AG04450 (cell line): ENCODE data around the gene MYO1E. TPM values are rescaled to one million over a fixed set of nuclear protein-coding genes. Genes with fewer than 3 reads are reported as not detected.

ENCODE experiments used
- CTCF ChIA-PET: fragments of 300-600, 350-600 bp; formaldehyde crosslinking; extraction: SDS; loops from one replicate; lab custom pipeline; 2022; ENCODE audit warnings: antibody characterized with exemption, inconsistent platforms; lab: Charles Lee
- POLR2A ChIA-PET: fragments of 350-600 bp; formaldehyde crosslinking; extraction: SDS; loops from one replicate; lab custom pipeline; 2021; ENCODE audit warnings: antibody characterized with exemption, inconsistent platforms; lab: Yijun Ruan, JAX
- DNase-seq: peaks from one replicate; pipeline ENCODE4 v3.0.0-alpha.2; 2011; ENCODE audit warnings: low read depth, low spot score
- H3K27ac ChIP-seq: one replicate; pipeline ENCODE4 v1.5.1; 2012; ENCODE audit warnings: low read depth, low read length, control low read depth
- H3K27me3 ChIP-seq: one replicate; pipeline ENCODE4 v1.6.0; 2012; ENCODE audit warnings: low read length; ENCODE audit not compliant: control insufficient read depth, insufficient read depth
- H3K4me3 ChIP-seq: 2 replicates; pipeline ENCODE4 v1.5.1; 2011; ENCODE audit warnings: mild to moderate bottlenecking, low read depth, low read length, control low read depth
- H3K9me3 ChIP-seq: 2 replicates; pipeline ENCODE4 v1.5.1; 2012; ENCODE audit warnings: low read length; ENCODE audit not compliant: control insufficient read depth, insufficient read depth
- polyA plus RNA-seq: library from polyadenylated mRNA; depleted of rRNA; stranded (reverse); fragments of >200 nt; gene quantifications from 2 replicates; pipeline ENCODE4 v1.2.3, GENCODE V29; 2011; rRNA removed
- small RNA-seq: library from RNA; depleted of rRNA; stranded (forward); fragments of <200 nt; gene quantifications from one replicate; pipeline ENCODE3, GENCODE V24; 2012; ENCODE audit warnings: low read depth; ENCODE audit not compliant: insufficient read length
- TF ChIP-seq, protein P1 (sequence below): IDR thresholded peaks from 2 replicates; pipeline ENCODE4 v1.5.1; 2011; ENCODE audit warnings: low read depth, low read length, control low read depth, inconsistent platforms

The MYO1E gene
- polyA plus RNA-seq, 1 experiment, result 49.1 TPM

DNA sequence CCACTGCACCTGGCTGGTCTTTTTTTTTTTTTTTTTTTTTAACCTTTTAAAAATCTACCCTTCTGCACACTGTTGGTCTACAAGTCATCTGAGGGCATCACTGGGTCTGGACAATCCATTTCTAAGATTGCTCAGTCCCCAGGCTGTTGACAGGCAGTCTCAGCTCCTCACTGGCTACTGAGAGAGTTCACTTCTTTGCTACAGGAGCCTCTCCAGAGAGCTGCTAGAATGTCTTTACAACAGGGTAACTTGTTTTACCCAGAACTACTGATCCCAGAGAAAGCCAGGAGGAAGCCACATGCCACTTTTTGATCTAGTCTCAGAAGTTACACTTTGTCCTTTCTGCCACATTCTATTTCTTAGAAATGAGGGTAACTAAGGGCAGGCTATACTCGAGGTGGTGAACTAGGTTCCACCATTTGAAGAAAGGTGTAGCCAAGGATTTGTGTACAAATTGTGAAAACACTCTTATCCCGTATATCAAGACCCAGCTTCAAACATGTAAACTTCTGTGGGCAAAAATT, 273.4 kb downstream of the MYO1E start:
- TF ChIP-seq, protein P1, sequence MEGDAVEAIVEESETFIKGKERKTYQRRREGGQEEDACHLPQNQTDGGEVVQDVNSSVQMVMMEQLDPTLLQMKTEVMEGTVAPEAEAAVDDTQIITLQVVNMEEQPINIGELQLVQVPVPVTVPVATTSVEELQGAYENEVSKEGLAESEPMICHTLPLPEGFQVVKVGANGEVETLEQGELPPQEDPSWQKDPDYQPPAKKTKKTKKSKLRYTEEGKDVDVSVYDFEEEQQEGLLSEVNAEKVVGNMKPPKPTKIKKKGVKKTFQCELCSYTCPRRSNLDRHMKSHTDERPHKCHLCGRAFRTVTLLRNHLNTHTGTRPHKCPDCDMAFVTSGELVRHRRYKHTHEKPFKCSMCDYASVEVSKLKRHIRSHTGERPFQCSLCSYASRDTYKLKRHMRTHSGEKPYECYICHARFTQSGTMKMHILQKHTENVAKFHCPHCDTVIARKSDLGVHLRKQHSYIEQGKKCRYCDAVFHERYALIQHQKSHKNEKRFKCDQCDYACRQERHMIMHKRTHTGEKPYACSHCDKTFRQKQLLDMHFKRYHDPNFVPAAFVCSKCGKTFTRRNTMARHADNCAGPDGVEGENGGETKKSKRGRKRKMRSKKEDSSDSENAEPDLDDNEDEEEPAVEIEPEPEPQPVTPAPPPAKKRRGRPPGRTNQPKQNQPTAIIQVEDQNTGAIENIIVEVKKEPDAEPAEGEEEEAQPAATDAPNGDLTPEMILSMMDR, result no peak
- no peak for DNase-seq
- POLR2A ChIA-PET, result interaction anchor here (0.6 kb wide), 1 partner anchor 80 kb away, joined by 5 read pairs; no protein-coding TSS in a partner anchor
- H3K4me3 ChIP-seq, result no peak overlapping the region
- CTCF ChIA-PET, result interaction anchor here (2.9 kb wide), 1 partner anchor 430 kb away, joined by 6 read pairs; no protein-coding TSS in a partner anchor
- H3K9me3 ChIP-seq, result no peaks in the 10 kb centered on the region
- H3K27me3 ChIP-seq, result no peaks in the 10 kb centered on the region
- H3K27ac ChIP-seq, result no peak overlapping the region

- ChIA-PET CTCF (interaction anchor here (2.9 kb wide), 1 partner anchor 432 kb away, joined by 6 read pairs; no protein-coding TSS in a partner anchor), POLR2A (no interaction called here)
- no peaks in the 10 kb centered on the region for H3K9me3 ChIP-seq
- H3K27ac ChIP-seq, result no peak overlapping the region
- H3K4me3 ChIP-seq, result no peak overlapping the region
- no peak for DNase-seq
- TF ChIP-seq, protein P1, result no peak
- H3K27me3 ChIP-seq, result no peaks in the 10 kb centered on the region
Observed at GRCh38 chr15:59096429-59096828, 276.2 kb downstream of the MYO1E start.

DNA sequence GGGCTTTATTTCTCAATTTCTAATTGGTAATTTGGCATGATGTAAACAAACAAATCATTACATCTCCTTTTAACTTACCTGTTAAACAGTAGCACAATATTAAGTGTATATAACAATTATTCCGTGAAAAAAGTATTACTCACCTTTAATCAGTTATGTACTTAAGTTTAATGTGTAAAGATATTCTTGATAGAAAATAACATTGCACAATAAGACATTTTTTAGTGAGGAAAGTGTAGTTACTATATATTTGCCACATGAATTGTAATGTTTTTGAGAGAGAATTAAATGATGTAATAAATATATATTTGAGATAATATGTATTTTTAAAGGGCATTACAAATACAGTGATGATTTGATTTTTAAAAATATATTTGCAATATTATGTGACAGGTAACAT, 278.6 kb downstream of the MYO1E start:
- Histone ChIP-seq H3K27me3 (no peaks in the 10 kb centered on the region), H3K4me3 (no peak overlapping the region), H3K27ac (no peak overlapping the region), H3K9me3 (no peaks in the 10 kb centered on the region)
- CTCF ChIA-PET, result interaction anchor here (0.9 kb wide), 1 partner anchor 435 kb away, joined by 3 read pairs; no protein-coding TSS in a partner anchor
- no peak for DNase-seq
- POLR2A ChIA-PET, result no interaction called here
- TF ChIP-seq, protein P1, result no peak

- CTCF ChIA-PET, result no interaction called here
- Histone ChIP-seq H3K27me3 (no peaks in the 10 kb centered on the region), H3K4me3 (no peak overlapping the region), H3K9me3 (no peaks in the 10 kb centered on the region), H3K27ac (no peak overlapping the region)
- DNase-seq, result no peak
- POLR2A ChIA-PET, result no interaction called here
- TF ChIP-seq, protein P1, result no peak
Observed at GRCh38 chr15:59087731-59088130, 284.9 kb downstream of the MYO1E start.

Small RNA genes within 50 kb of the gene (small RNA-seq; reads per million reads assigned to genes)
- gene MIR2116 (0.81 reads per million), gene RF00019 (not detected), gene RNU4-80P (not detected), gene RNU6-212P (not detected)

Other genes with a start within 250 kb of the MYO1E start
- gene LDHAL6B, start 166.0 kb downstream of the MYO1E start, polyA plus RNA-seq, result not detected in 2 replicates
- gene FAM81A, start 65.3 kb upstream of the MYO1E start, polyA plus RNA-seq, result not detected in 2 replicates
- 0.29 TPM in 1 of 2 replicates, not detected in the other for gene GCNT3, start 238.9 kb upstream of the MYO1E start, polyA plus RNA-seq